ENCODE data around the gene HSPA12A.

DNA sequence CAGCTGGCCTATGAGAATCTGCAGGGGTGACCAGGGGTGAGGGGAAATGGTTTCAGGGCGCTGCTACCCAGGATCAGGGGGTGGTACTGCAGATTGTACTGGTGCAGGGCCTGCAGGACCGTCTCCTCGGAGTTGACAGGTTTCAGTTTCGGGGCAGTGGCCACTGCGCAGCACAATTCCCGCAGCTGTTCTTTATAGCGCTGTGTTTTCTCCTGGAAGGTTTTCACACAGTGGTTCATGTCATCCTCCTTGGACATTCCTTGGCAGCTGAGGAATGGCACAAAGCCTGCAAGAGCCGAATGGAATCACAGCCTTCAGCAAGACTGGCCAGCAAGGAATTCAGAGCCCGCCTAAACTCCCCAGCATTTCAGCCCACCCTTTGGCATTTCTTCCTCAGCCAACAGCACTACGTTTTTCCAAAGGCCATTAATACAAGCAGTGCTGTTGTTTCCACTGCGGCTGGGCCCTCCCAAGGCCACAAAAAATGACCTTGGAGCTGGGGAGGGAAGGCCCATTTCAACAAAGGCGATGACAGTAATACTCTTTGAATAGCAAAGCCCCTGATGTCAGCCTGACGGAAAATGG lies 76.7 kb downstream of the HSPA12A start:
- TF ChIP-seq ZNF112 (tag by site-specific recombination; IDR thresholded peaks at IDR 0.05): no peak
- no peak for TF ChIP-seq ZBTB1 (tag by site-specific recombination; IDR thresholded peaks at IDR 0.05)
- TF ChIP-seq ZNF324 (tag by site-specific recombination; IDR thresholded peaks at IDR 0.05): no peak
- no peak for TF ChIP-seq ZBTB8A (tag by site-specific recombination; IDR thresholded peaks at IDR 0.05)
- TF ChIP-seq, protein P1, sequence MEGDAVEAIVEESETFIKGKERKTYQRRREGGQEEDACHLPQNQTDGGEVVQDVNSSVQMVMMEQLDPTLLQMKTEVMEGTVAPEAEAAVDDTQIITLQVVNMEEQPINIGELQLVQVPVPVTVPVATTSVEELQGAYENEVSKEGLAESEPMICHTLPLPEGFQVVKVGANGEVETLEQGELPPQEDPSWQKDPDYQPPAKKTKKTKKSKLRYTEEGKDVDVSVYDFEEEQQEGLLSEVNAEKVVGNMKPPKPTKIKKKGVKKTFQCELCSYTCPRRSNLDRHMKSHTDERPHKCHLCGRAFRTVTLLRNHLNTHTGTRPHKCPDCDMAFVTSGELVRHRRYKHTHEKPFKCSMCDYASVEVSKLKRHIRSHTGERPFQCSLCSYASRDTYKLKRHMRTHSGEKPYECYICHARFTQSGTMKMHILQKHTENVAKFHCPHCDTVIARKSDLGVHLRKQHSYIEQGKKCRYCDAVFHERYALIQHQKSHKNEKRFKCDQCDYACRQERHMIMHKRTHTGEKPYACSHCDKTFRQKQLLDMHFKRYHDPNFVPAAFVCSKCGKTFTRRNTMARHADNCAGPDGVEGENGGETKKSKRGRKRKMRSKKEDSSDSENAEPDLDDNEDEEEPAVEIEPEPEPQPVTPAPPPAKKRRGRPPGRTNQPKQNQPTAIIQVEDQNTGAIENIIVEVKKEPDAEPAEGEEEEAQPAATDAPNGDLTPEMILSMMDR (tag by site-specific recombination; IDR thresholded peaks at IDR 0.05): no peak
- no peak for TF ChIP-seq ZNF221 (tag by site-specific recombination; IDR thresholded peaks at IDR 0.05; ENCODE audit: borderline replicate concordance)
- TF ChIP-seq ZNF146 (tag by site-specific recombination; IDR thresholded peaks at IDR 0.05): no peak
- TF ChIP-seq, protein P2, sequence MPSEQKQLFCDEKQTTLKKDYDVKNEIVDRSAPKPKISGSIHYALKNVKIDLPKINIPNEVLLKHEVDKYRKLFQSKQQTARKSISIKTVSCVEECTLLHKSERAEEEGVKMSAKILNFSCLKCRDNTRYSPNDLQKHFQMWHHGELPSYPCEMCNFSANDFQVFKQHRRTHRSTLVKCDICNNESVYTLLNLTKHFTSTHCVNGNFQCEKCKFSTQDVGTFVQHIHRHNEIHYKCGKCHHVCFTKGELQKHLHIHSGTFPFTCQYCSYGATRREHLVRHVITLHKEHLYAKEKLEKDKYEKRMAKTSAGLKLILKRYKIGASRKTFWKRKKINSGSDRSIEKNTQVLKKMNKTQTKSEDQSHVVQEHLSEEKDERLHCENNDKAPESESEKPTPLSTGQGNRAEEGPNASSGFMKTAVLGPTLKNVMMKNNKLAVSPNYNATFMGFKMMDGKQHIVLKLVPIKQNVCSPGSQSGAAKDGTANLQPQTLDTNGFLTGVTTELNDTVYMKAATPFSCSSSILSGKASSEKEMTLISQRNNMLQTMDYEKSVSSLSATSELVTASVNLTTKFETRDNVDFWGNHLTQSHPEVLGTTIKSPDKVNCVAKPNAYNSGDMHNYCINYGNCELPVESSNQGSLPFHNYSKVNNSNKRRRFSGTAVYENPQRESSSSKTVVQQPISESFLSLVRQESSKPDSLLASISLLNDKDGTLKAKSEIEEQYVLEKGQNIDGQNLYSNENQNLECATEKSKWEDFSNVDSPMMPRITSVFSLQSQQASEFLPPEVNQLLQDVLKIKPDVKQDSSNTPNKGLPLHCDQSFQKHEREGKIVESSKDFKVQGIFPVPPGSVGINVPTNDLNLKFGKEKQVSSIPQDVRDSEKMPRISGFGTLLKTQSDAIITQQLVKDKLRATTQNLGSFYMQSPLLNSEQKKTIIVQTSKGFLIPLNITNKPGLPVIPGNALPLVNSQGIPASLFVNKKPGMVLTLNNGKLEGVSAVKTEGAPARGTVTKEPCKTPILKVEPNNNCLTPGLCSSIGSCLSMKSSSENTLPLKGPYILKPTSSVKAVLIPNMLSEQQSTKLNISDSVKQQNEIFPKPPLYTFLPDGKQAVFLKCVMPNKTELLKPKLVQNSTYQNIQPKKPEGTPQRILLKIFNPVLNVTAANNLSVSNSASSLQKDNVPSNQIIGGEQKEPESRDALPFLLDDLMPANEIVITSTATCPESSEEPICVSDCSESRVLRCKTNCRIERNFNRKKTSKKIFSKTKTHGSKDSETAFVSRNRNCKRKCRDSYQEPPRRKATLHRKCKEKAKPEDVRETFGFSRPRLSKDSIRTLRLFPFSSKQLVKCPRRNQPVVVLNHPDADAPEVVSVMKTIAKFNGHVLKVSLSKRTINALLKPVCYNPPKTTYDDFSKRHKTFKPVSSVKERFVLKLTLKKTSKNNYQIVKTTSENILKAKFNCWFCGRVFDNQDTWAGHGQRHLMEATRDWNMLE (tag by site-specific recombination; conservative IDR thresholded peaks at IDR 0.05; ENCODE audit: low read depth): no peak
- TF ChIP-seq ZXDB (tag by site-specific recombination; IDR thresholded peaks at IDR 0.05): no peak
- TF ChIP-seq TRIM28 (IDR thresholded peaks at IDR 0.05; ENCODE audit: borderline replicate concordance, low read length): no peak
- no peak for TF ChIP-seq ZEB2 (tag by site-specific recombination; IDR thresholded peaks at IDR 0.05)

Measured in HEK293 (cell line).